K562 (cell line): ENCODE results near the gene CNTFR. TPM values are rescaled to one million over a fixed set of nuclear protein-coding genes. Genes with fewer than 3 reads are reported as not detected.

Experiments used
- ATAC-seq: fragments of 200-7000 bp; cut with Tn5 transposase; 3 replicates; pipeline ENCODE4 v1.9.1; 2020; ENCODE audit warnings: moderate library complexity
- BruUV-seq: library from RNA; stranded (reverse); fragments of 400-500 nt; replicated peaks from 2 replicates; lab custom pipeline; 2021; lab: Mats Ljungman, UMichigan
- CTCF ChIA-PET: fragments of 300-600 bp; formaldehyde crosslinking; extraction: SDS; loops from one replicate; lab custom pipeline; 2021; ENCODE audit warnings: low intra/inter-chr PET ratio; lab: Yijun Ruan, JAX
- POLR2A ChIA-PET: fragments of 300-600, 350-650 bp; sonication (Branson Sonifier 250); formaldehyde crosslinking; extraction: SDS; loops from one replicate; lab custom pipeline; 2021; ENCODE audit warnings: antibody characterized with exemption, inconsistent platforms; lab: Yijun Ruan, JAX
- DNase-seq, 4 experiments: peaks; one replicate each; pipeline versions ENCODE4 v3.0.0 to v3.0.0-alpha.2; 2011 to 2018; ENCODE audit warnings: low spot score in 3 of 4, mixed read lengths in 3 of 4; ENCODE audit errors: extremely low read depth in 1 of 4
- FAIRE-seq: peaks from 2 replicates; lab custom pipeline; 2011; peaks lifted over from hg19 to GRCh38; lab: Jason Lieb, UNC
- H2AFZ ChIP-seq: 2 replicates; pipeline ENCODE4 v1.6.0; 2011; ENCODE audit warnings: low read depth, low read length, control low read depth, inconsistent platforms
- H3K27ac ChIP-seq: fragments of 200-600 bp; 3 replicates; pipeline ENCODE4 v1.8.0; 2011; ENCODE audit warnings: low read depth, mild to moderate bottlenecking, control low read depth, inconsistent platforms, low read length, moderate library complexity, mixed read lengths; ENCODE audit errors: extremely low read depth
- H3K27me3 ChIP-seq, 2 experiments: fragments of 300-600 bp in 1 of 2; 2 replicates in 1 of 2; 3 replicates in 1 of 2; pipeline versions ENCODE4 v1.6.0 to v1.8.0; 2011; ENCODE audit warnings: inconsistent platforms in 2 of 2, low read length in 2 of 2, mild to moderate bottlenecking in 1 of 2, mixed read lengths in 1 of 2, moderate library complexity in 1 of 2; ENCODE audit not compliant: control insufficient read depth in 2 of 2, insufficient read depth in 2 of 2
- H3K36me3 ChIP-seq: fragments of 300-600 bp; 3 replicates; pipeline ENCODE4 v1.8.0; 2011; ENCODE audit warnings: mild to moderate bottlenecking, low read length, inconsistent platforms; ENCODE audit not compliant: control insufficient read depth, insufficient read depth
- H3K4me1 ChIP-seq, 2 experiments: fragments of 200-600 bp in 1 of 2; replicated peaks in 1 of 2; 2 replicates in 1 of 2; 3 replicates in 1 of 2; pipeline versions ENCODE4 v1.5.1 to v1.8.0; 2011; ENCODE audit warnings: inconsistent platforms in 2 of 2, low read length in 2 of 2, mild to moderate bottlenecking in 1 of 2, mixed read lengths in 1 of 2, moderate library complexity in 1 of 2; ENCODE audit not compliant: control insufficient read depth in 2 of 2, insufficient read depth in 2 of 2
- H3K4me2 ChIP-seq: 2 replicates; pipeline ENCODE4 v1.6.1; 2011; ENCODE audit warnings: low read length, control low read depth, inconsistent platforms, mixed read lengths; ENCODE audit not compliant: insufficient read depth
- H3K4me3 ChIP-seq: fragments of 200-600 bp; sonication (generic), shearing (Covaris generic); 2 replicates; pipeline ENCODE4 v1.5.1; 2016; ENCODE audit warnings: control low read depth, inconsistent platforms
- H3K79me2 ChIP-seq: fragments of 200-600 bp; 3 replicates; pipeline ENCODE4 v1.8.0; 2011; ENCODE audit warnings: low read length, inconsistent platforms; ENCODE audit not compliant: control insufficient read depth, insufficient read depth
- H3K9ac ChIP-seq, 2 experiments: 2 replicates each; pipeline versions ENCODE4 v1.6.0 to v1.6.1; 2011; ENCODE audit warnings: low read depth in 2 of 2, low read length in 2 of 2, control low read depth in 1 of 2, inconsistent platforms in 1 of 2, mild to moderate bottlenecking in 1 of 2, mixed read lengths in 1 of 2; ENCODE audit not compliant: insufficient read depth in 1 of 2
- H3K9me1 ChIP-seq: one replicate; pipeline ENCODE4 v1.6.0; 2011; ENCODE audit warnings: inconsistent platforms, mild to moderate bottlenecking, low read length, moderate library complexity; ENCODE audit not compliant: control insufficient read depth, insufficient read depth
- H3K9me3 ChIP-seq: replicated peaks from 2 replicates; pipeline ENCODE4 v1.5.1; 2011; ENCODE audit warnings: low read depth, low read length, inconsistent platforms; ENCODE audit not compliant: control insufficient read depth, insufficient read depth
- H4K20me1 ChIP-seq: replicated peaks from 2 replicates; pipeline ENCODE4 v1.6.1; 2011; ENCODE audit warnings: low read length, inconsistent platforms, mixed read lengths; ENCODE audit not compliant: control insufficient read depth, insufficient read depth
- ARNT ChIP-seq, 2 experiments: fragments of 450-650 bp; IDR thresholded peaks; 2 replicates each; pipeline ENCODE4 v1.6.1; 2016; ENCODE audit warnings: mild to moderate bottlenecking in 1 of 2
- ATF7 ChIP-seq: fragments of 450-650 bp; IDR thresholded peaks from 2 replicates; pipeline ENCODE4 v1.7.1; 2014; ENCODE audit warnings: mild to moderate bottlenecking, moderate library complexity
- CTCFL ChIP-seq: IDR thresholded peaks from 2 replicates; pipeline ENCODE4 v1.6.1; 2011; ENCODE audit warnings: borderline replicate concordance, low read depth, mild to moderate bottlenecking, moderate library complexity, low read length; ENCODE audit not compliant: insufficient read depth, poor library complexity, severe bottlenecking
- E2F3 ChIP-seq: fragments of 250-450 bp; sonication (Bioruptor Pico); IDR thresholded peaks from 2 replicates; pipeline ENCODE4 v1.4.0; 2020; ENCODE audit warnings: mild to moderate bottlenecking
- ELK1 ChIP-seq: sonication (generic); formaldehyde crosslinking; IDR thresholded peaks from 2 replicates; pipeline ENCODE4 v1.8.1; 2022; ENCODE audit warnings: missing genetic modification reagents
- KDM5B ChIP-seq: fragments of 200-600 bp; sonication (generic); IDR thresholded peaks from 2 replicates; pipeline ENCODE4 v1.6.1; 2012; ENCODE audit warnings: low read depth, mild to moderate bottlenecking, moderate library complexity, low read length, control low read depth, inconsistent platforms; ENCODE audit not compliant: insufficient replicate concordance
- WGBS: fragments of 100-300 bp; shearing (Covaris generic); methylation state at CpG from one replicate; pipeline ENCODE4 v1.1.6; 2016; ENCODE audit warnings: low coverage, mixed read lengths; ENCODE audit not compliant: insufficient coverage; ENCODE audit errors: missing lambda C conversion rate; 5-methylcytosine and 5-hydroxymethylcytosine counted together
- in situ Hi-C: fragments of 300-500 bp; cut with MboI; formaldehyde crosslinking; loops from 4 replicates; pipeline ENCODE4 v1.15.0; 2018; ENCODE audit warnings: inconsistent platforms, mixed read lengths
- intact Hi-C: fragments of 100-400 bp; cut with micrococcal nuclease; formaldehyde crosslinking; loops from 2 replicates; pipeline ENCODE4 v1.14.2; 2022
- polyA plus RNA-seq, 8 experiments: library from polyadenylated mRNA; depleted of rRNA in 4 of 8; stranded (reverse) in 5 of 8; unstranded in 3 of 8; fragments of >200 nt; fragmentation: Nextera tagmentation in 2 of 8; fragmentation: Illumina TruSeq in 1 of 8; extraction: Ambion mirVana in 2 of 8; extraction: Trizol in 1 of 8; gene quantifications; 2 replicates each; pipeline versions ENCODE4 v1.2.1 to v1.2.3, GENCODE V29; 2011 to 2014; ENCODE audit warnings: inconsistent platforms in 1 of 8, missing spikeins in 1 of 8
- total RNA-seq, 7 experiments: library from RNA; depleted of rRNA in 6 of 7; stranded (reverse); fragments of >200 nt in 6 of 7; fragmentation: Illumina TruSeq in 2 of 7; extraction: Trizol in 2 of 7; gene quantifications; 2 replicates each; pipeline versions ENCODE4 v1.2.1 to v1.2.3, GENCODE V29; 2011 to 2021; ENCODE audit warnings: low replicate concordance in 1 of 7

Gene CNTFR
- total and polyA plus RNA-seq, 9 of the 15 experiments (the other 6 are each of a cell fraction or from before 2014, with no cell fraction given) = not detected

GRCh38 chr9:34570809-34571480 is 18.6 kb downstream of the CNTFR start:
- ChIA-PET CTCF (no interaction called here), POLR2A (no interaction called here)
- Histone ChIP-seq H2AFZ (no peak overlapping the region), H3K4me3 (no peak overlapping the region), H3K9ac (no peak overlapping the region), H3K27ac (no peak overlapping the region), H3K27me3 (peaks cover 13 to 76% of the 10 kb centered on the region in 2 experiments), H3K9me3 (no peaks in the 10 kb centered on the region), H3K4me2 (no peak overlapping the region), H3K9me1 (no peaks in the 10 kb centered on the region), H3K79me2 (no peaks in the 10 kb centered on the region), H3K36me3 (no peaks in the 10 kb centered on the region), H4K20me1 (peaks cover 4% of the 10 kb centered on the region; the same call in 1 of the 2 replicates), H3K4me1 (no peaks in the 10 kb centered on the region)
- DNase-seq (no peak), FAIRE-seq (no peak), ATAC-seq (no peak)
- in situ Hi-C loops = no loop called here
- WGBS = 7% methylated on average over 5 of the region's 7 CpGs
- intact Hi-C loops = no loop called here
- TF ChIP-seq ELK1 (CRISPR knock-in tag) (no peak), ARNT (IDR thresholded peaks at IDR 0.05) (no peak), KDM5B (no peak), E2F3 (CRISPR knock-in tag) (no peak), CTCFL (no peak), ATF7 (no peak)
- no TSS peak for BruUV-seq
